GM23248 (cell line): Measurements from ENCODE around the gene ALOX5. TPM values are rescaled to one million over a fixed set of nuclear protein-coding genes. Genes with fewer than 3 reads are reported as not detected.

Source experiments
- DNase-seq: peaks from one replicate; pipeline ENCODE4 v3.0.0-alpha.2; 2015
- H2AFZ ChIP-seq: fragments of 200-600 bp; sonication (generic); 2 replicates; pipeline ENCODE4 v1.6.1; 2016; ENCODE audit warnings: antibody characterized with exemption
- H3F3A ChIP-seq: fragments of 200-600 bp; sonication (generic); 2 replicates; pipeline ENCODE4 v1.6.1; 2016; ENCODE audit warnings: mild to moderate bottlenecking, antibody characterized with exemption, mixed run types; ENCODE audit not compliant: insufficient read depth
- H3K27ac ChIP-seq: fragments of 200-600 bp; sonication (generic); 2 replicates; pipeline ENCODE4 v1.5.1; 2016; ENCODE audit warnings: mild to moderate bottlenecking
- H3K27me3 ChIP-seq: fragments of 200-600 bp; sonication (generic); replicated peaks from 2 replicates; pipeline ENCODE4 v1.6.1; 2016; ENCODE audit warnings: mild to moderate bottlenecking; ENCODE audit not compliant: insufficient read depth
- H3K36me3 ChIP-seq: fragments of 200-600 bp; sonication (generic); 2 replicates; pipeline ENCODE4 v1.6.1; 2016; ENCODE audit warnings: low read depth, mild to moderate bottlenecking
- H3K4me1 ChIP-seq: fragments of 200-600 bp; sonication (generic); 2 replicates; pipeline ENCODE4 v1.6.1; 2016; ENCODE audit warnings: mild to moderate bottlenecking; ENCODE audit not compliant: insufficient read depth
- H3K4me2 ChIP-seq: fragments of 200-600 bp; sonication (generic); one replicate; pipeline ENCODE4 v1.6.1; 2016; ENCODE audit warnings: mild to moderate bottlenecking; ENCODE audit not compliant: unreplicated experiment
- H3K4me3 ChIP-seq: fragments of 200-600 bp; sonication (generic); 2 replicates; pipeline ENCODE4 v1.5.1; 2016; ENCODE audit warnings: mild to moderate bottlenecking
- H3K79me2 ChIP-seq: fragments of 200-600 bp; sonication (generic); 2 replicates; pipeline ENCODE4 v1.6.1; 2016; ENCODE audit warnings: mild to moderate bottlenecking; ENCODE audit not compliant: insufficient read depth
- H3K9ac ChIP-seq: fragments of 200-600 bp; sonication (generic); 2 replicates; pipeline ENCODE4 v1.6.1; 2016; ENCODE audit warnings: mild to moderate bottlenecking
- H3K9me2 ChIP-seq: fragments of 200-600 bp; sonication (generic); 2 replicates; pipeline ENCODE4 v1.6.1; 2016; ENCODE audit warnings: mixed run types, mild to moderate bottlenecking, moderate library complexity; ENCODE audit not compliant: insufficient read depth
- H3K9me3 ChIP-seq: fragments of 200-600 bp; sonication (generic); one replicate; pipeline ENCODE4 v1.6.1; 2017; ENCODE audit warnings: low read depth
- H4K20me1 ChIP-seq: fragments of 200-600 bp; sonication (generic); 2 replicates; pipeline ENCODE4 v1.6.0; 2016; ENCODE audit not compliant: insufficient read depth
- EZH2 ChIP-seq: fragments of 200-600 bp; sonication (generic); IDR thresholded peaks from 2 replicates; pipeline ENCODE4 v1.6.1; 2018; ENCODE audit warnings: antibody characterized with exemption, mild to moderate bottlenecking; ENCODE audit not compliant: insufficient read depth, poor library complexity, severe bottlenecking
- EZH2phosphoT487 ChIP-seq: fragments of 200-600 bp; sonication (generic); IDR thresholded peaks from 2 replicates; pipeline ENCODE4 v1.6.1; 2018; ENCODE audit warnings: antibody characterized with exemption, moderate library complexity, mild to moderate bottlenecking, low read depth; ENCODE audit not compliant: insufficient read depth
- WGBS, 2 experiments: methylation state at CpG; one replicate each; pipeline ENCODE4 v1.1.6; 2015 to 2017; ENCODE audit warnings: low lambda C conversion rate in 2 of 2, low coverage in 1 of 2; ENCODE audit errors: missing lambda C conversion rate in 2 of 2; 5-methylcytosine and 5-hydroxymethylcytosine counted together
- in situ Hi-C: fragments of 300-500 bp; cut with MboI; formaldehyde crosslinking; loops from 2 replicates; pipeline ENCODE4 v1.15.0; 2020
- polyA plus RNA-seq: library from polyadenylated mRNA; unstranded; fragments of >200 nt; fragmentation: Nextera tagmentation; extraction: Ambion mirVana; gene quantifications from 2 replicates; pipeline ENCODE4 v1.2.1, GENCODE V29; 2016
- total RNA-seq: library from RNA; depleted of rRNA; stranded (reverse); fragments of >200 nt; shearing (Covaris generic); gene quantifications from 2 replicates; pipeline ENCODE4 v1.2.3, GENCODE V29; 2014

The ALOX5 gene
- total and polyA plus RNA-seq, 2 experiments from 2014 or later, result not detected

- no peaks in the 10 kb centered on the region for H3K9me3 ChIP-seq
- no peaks in the 10 kb centered on the region for H3K79me2 ChIP-seq
- no peaks in the 10 kb centered on the region for H3K4me1 ChIP-seq
- H3K36me3 ChIP-seq, result no peaks in the 10 kb centered on the region
- H2AFZ ChIP-seq, result no peak overlapping the region
- DNase-seq, result no peak
- no peak overlapping the region for H3K4me2 ChIP-seq
- H3K27me3 ChIP-seq, result peaks cover 3% of the 10 kb centered on the region; the same call in 1 of the 2 replicates
- TF ChIP-seq EZH2, result no peak
- TF ChIP-seq EZH2phosphoT487, result no peak
- no peaks in the 10 kb centered on the region for H4K20me1 ChIP-seq
- in situ Hi-C loops, result no loop called here
- H3K4me3 ChIP-seq, result no peak overlapping the region
- H3K9me2 ChIP-seq, result no peaks in the 10 kb centered on the region
- no peak overlapping the region for H3K27ac ChIP-seq
- H3K9ac ChIP-seq, result no peak overlapping the region
- H3F3A ChIP-seq, result no peaks in the 10 kb centered on the region
- 82 to 83% methylated on average over 20 to 24 of the region's 24 CpGs for WGBS, 2 experiments
These were observed 70.0 kb downstream of the ALOX5 start for GRCh38 chr10:45444022-45444421.

- Histone ChIP-seq H3K79me2 (no peaks in the 10 kb centered on the region), H3F3A (no peaks in the 10 kb centered on the region), H3K9me3 (no peaks in the 10 kb centered on the region), H4K20me1 (no peaks in the 10 kb centered on the region), H3K4me3 (no peak overlapping the region), H3K9me2 (no peaks in the 10 kb centered on the region), H3K27me3 (no peaks in the 10 kb centered on the region), H3K36me3 (no peaks in the 10 kb centered on the region), H3K4me2 (no peak overlapping the region), H3K9ac (no peak overlapping the region), H3K4me1 (no peaks in the 10 kb centered on the region), H2AFZ (no peak overlapping the region), H3K27ac (no peak overlapping the region)
- TF ChIP-seq EZH2, result no peak
- TF ChIP-seq EZH2phosphoT487, result no peak
- WGBS, 2 experiments, result 72 to 73% methylated on average over 19 of the region's 19 CpGs
- in situ Hi-C loops, result no loop called here
- DNase-seq, result no peak
These were observed 71.2 kb downstream of the ALOX5 start for GRCh38 chr10:45444976-45445898.

GRCh38 chr10:45446858-45447257 lies 72.8 kb downstream of the ALOX5 start:
- no peaks in the 10 kb centered on the region for H4K20me1 ChIP-seq
- TF ChIP-seq EZH2 (no peak), EZH2phosphoT487 (no peak)
- in situ Hi-C loops, result no loop called here
- H3K79me2 ChIP-seq, result no peaks in the 10 kb centered on the region
- H3K4me1 ChIP-seq, result no peaks in the 10 kb centered on the region
- no peak overlapping the region for H3K27ac ChIP-seq
- no peaks in the 10 kb centered on the region for H3K27me3 ChIP-seq
- no peaks in the 10 kb centered on the region for H3K9me3 ChIP-seq
- no peak for DNase-seq
- no peaks in the 10 kb centered on the region for H3K36me3 ChIP-seq
- no peak overlapping the region for H2AFZ ChIP-seq
- WGBS, 2 experiments, result 63 to 66% methylated on average over 7 of the region's 7 CpGs
- no peaks in the 10 kb centered on the region for H3F3A ChIP-seq
- H3K4me2 ChIP-seq, result no peak overlapping the region
- no peaks in the 10 kb centered on the region for H3K9me2 ChIP-seq
- no peak overlapping the region for H3K4me3 ChIP-seq
- H3K9ac ChIP-seq, result no peak overlapping the region

- in situ Hi-C loops, result no loop called here
- Histone ChIP-seq H3K79me2 (no peaks in the 10 kb centered on the region), H2AFZ (no peak overlapping the region), H3K9me3 (no peaks in the 10 kb centered on the region), H3K4me3 (no peak overlapping the region), H3F3A (no peaks in the 10 kb centered on the region), H4K20me1 (no peaks in the 10 kb centered on the region), H3K27ac (no peak overlapping the region), H3K27me3 (no peaks in the 10 kb centered on the region), H3K36me3 (no peaks in the 10 kb centered on the region), H3K4me2 (no peak overlapping the region), H3K4me1 (no peaks in the 10 kb centered on the region), H3K9me2 (no peaks in the 10 kb centered on the region), H3K9ac (no peak overlapping the region)
- 0 to 15% methylated on average over 2 of the region's 2 CpGs for WGBS, 2 experiments
- no peak for DNase-seq
- TF ChIP-seq EZH2, result no peak
- no peak for TF ChIP-seq EZH2phosphoT487
These were observed 73.4 kb downstream of the ALOX5 start for GRCh38 chr10:45447416-45447815.
